SKM-1 (cell line): Measurements from ENCODE around the gene GGCT.
"Not testable (repeated sequence)": the region's sequence is repeated elsewhere in the genome, so short reads cannot be mapped to it uniquely, and the experiment has no call there.

Experiments used
- DNase-seq: peaks from one replicate; lab custom pipeline; 2025; ENCODE audit not compliant: unreplicated experiment; lab: John Stamatoyannopoulos, UW

Gene GGCT

DNA sequence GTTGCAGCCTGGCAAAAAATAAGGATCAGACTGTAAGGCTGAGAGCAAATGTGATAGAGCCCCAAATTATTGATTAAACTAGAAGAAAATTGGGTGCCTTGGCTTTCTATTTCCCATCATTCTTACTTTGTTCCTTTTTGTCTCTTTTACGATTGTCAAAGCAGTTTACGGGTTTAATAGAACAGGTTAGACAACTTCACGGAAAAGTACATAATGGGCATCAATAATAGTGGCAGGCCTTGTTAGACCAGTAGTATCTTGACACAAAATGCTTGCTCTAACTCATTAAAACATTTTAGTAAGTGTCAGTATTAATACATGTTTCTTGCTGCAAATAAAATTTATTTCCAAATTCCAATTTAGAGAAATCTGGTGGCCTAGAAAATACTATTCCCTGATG, 14.5 kb upstream of the GGCT start:
- no peak for DNase-seq

DNA sequence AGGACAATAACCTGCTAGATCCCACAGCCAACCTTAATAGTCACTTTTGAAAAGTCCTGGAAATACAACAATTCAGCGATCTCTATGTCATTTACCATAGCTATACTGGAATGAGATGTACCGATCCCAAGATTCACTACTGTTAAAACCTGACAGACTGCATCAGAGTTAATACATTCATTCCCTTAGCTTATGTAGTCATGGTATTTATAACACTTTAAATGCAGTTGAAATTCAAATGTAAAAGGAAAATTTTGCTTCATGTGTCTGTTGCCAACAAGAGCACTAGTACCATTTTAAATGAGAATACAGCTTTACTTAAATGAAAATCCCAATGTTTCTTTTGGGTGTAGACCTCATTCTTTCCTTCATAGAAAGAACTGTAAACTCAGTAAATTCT, 11.1 kb upstream of the GGCT start:
- DNase-seq = no peak

DNA sequence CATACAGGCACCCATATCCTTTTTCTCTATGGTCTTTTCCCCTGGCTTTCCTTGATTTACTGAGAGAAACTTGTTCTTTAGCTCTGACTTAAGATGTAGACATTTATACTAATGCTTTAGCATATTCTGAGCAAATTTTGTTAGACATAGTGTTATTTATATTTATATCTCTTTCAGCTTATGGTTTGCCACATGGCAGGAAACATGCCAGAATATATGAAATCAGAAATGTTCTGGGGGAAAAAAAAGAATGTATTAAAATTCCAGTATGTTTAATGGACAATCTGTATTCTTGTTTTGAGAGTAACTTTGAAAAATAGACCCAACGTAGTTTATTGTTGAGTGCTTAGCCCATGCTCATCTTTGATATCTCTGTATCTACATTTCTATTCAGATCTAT, 10.1 kb upstream of the GGCT start:
- DNase-seq = no peak

DNA sequence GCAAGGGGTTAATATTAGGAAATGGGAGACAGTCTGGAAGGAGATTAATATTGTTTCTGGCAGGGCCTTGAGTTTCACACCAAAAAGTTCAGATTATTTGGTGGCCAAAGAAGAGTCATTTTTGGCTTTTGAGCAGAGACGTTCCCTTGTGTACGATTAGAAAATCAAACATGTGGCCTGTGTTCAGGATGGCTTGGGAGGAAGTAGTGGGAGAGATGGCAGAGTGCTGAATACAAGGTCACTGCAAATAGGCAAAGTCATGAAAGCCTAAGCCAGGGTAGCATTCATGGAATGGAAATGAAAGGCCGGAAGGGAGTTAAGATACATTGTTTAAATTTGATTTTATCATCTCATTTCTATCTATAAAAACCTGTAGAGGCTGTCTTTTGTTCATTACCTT, 9.5 kb upstream of the GGCT start:
- no peak for DNase-seq

- no peak for DNase-seq
Measured at GRCh38 chr7:30513762-30514161, 9.1 kb upstream of the GGCT start.

DNA sequence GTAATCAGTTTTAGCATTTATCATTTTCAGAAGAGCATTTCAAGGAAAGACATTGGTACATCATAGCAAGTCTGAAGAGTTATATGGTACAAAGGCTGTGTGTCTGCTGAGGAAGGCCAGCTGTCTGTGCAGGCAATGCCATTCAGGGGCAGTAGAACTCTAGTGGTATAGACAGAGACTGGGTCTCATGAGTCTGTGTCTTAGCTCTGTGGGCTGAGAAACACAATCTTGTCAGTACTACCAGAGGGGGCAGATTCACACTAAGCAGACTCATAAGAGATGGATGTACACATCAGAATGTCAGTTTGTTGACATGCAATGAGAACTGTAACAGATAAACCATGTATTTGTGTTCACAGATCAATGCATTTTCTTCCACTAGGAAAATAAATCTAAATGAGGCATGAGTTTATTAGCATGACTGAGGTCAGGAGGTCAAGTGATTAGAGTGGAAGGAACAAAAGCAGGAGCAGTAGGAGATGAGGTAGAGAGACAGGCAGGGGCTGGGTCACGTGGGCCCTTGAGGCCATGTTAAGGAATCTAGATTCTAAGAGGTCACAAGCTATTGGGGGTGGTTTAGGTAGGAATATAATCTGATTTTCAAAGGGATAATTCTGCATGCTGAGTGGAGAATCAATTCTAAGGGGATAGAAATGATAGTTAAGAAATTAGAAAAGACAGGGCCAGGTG, 7.5 kb upstream of the GGCT start:
- no peak for DNase-seq

DNA sequence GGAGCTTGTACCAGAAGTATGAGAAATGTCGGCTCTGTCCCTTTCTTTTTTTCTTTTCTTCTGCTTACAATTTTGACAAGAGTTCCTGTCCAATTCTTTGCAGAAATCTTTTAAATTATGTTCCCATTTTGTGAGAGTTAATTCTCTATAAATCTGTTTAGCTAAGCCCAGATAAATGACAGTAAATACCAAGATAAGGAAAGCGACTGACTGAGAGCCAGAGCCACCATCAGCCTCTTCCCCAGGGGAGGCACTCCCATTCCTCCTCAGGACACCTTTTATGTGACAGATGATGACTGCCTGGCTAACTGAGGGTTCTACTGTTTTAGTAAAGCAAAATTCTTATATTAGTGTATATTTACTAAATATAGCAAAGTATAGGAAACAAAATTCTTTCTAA, 6.9 kb upstream of the GGCT start:
- DNase-seq = no peak

DNA sequence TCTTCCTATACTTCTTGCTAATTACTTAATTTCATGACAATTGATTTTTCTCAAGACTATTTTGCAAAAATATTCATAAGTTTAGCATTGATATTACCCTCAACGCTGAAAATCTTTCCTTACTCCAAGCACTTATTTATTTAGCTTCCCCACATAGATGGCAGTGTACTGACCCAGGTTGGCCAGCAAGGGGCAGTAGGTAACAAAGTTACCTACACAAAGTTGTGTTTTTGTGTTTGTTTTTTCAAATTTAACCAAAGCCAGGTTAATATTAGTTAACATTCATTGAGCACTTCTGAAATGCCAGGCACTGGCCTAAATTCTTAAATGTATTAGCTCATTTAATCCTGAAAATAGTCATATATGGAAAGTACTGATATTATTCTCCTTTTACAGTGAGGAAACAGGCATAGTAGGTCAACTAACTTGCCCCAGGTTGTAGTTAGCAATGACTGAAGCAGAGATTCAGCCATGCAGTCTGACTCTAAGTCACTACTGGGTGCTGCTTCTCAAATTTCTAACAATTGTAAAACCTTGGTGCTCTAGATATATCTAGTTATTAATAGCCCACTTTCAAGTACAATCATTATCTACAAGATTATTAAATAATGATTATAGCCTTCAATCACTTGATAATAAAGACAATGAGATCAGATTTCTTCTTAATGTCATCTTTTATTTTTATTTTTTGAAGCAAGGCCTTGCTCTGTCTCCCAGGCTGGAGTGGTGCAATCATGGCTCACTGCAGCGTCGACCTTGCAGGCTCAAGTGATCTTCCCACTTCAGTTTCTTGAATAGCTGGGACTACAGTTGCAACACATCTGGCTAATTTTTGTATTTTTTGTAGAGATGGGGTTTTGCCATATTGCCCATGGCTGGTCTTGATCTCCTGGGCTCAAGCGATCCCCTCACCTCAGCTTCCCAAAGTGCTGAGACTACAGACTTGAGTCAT, 5.8 kb upstream of the GGCT start:
- DNase-seq = peak; percentile 39

GRCh38 chr7:30509171-30509857, 4.7 kb upstream of the GGCT start:
- not testable (repeated sequence) for DNase-seq

DNA sequence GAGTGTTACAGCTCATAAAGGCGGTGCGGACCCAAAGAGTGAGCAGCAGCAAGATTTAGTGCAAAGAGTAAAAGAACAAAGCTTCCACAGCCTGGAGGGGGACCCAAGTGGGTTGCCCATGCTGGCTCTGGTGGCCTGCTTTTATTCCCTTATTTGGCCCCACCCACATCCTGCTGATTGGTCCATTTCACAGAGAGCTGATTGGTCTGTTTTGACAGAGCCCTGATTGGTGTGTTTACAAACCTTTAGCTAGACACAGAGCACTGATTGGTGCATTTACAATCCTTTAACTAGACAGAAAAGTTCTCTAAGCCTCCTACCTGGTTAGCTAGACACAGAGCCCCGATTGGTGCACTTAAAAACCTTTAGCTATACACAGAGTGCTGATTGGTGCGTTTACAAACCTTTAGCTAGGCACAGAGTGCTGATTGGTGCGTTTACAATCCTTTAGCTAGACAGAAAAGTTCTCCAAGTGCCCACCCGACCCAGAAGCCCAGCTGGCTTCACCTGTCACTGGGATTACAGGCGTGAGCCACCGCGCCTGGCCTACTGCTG, 2.8 kb upstream of the GGCT start:
- not testable (repeated sequence) for DNase-seq

GRCh38 chr7:30505174-30505697, 607 bp upstream of the GGCT start:
- no peak for DNase-seq

GRCh38 chr7:30503274-30504212, 1.1 kb downstream of the GGCT start:
- no peak for DNase-seq

- peak; percentile 37 for DNase-seq
Measured at GRCh38 chr7:30502470-30503251, 2.0 kb downstream of the GGCT start.

DNA sequence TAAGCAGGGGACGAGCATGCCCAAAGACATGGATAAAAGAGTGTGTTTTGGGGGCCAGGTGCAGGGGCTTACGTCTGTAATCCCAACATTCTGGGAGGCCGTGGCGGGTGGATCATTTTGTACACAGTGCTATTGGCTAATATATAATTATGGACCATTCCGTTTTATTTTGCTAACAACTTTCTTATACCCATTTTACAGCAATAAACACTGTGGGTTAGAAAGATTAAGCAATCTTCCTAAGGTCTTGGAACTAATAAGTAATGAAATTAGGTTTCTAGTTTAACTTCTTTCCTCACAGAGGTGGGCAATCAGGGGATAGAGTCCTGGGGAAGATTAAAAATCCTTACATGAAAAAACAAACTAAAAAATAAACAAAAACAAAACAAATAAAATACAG, 3.4 kb downstream of the GGCT start:
- no peak for DNase-seq

- no peak for DNase-seq
Measured at GRCh38 chr7:30493228-30493627, 11.4 kb downstream of the GGCT start.

- DNase-seq = no peak
Measured at GRCh38 chr7:30491417-30491816, 13.2 kb downstream of the GGCT start.

DNA sequence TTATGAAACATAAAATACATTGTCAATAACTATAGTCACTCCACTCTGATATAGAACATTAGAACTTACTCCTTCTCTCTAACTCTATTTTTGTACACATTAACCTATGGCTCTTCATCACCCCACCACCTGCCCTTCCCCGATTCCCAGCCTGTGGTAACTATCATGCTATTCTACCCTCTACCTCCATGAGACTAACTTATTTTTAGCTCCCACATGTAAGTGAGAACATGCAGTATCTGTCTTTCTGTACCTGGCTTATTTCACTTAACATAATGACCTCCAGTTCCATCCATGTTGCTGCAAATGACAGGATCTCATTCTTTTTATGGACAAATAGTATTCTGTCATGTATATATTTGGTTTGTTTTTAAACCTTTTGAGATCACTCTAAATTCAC, 17.3 kb downstream of the GGCT start:
- DNase-seq = no peak

DNA sequence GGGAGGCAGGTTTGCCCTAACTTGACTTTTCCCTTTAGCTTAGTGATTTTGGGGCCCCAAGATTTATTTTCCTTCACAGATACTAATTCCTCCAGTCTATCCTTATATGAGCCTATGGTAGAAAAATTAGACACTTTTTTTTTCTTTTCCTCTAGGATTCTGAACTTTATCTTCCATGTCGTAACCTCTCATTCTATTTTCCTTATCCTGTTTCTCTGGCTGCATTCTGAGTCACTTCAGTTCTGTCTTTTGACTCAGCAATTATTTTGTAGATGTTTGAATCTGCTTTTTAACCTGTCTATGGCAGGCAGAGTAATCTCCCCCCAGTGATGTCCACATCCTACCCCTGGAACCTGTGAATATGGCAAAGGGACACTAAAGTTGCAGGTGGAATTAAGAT, 19.0 kb downstream of the GGCT start:
- DNase-seq = no peak

GRCh38 chr7:30481416-30481815, 23.2 kb downstream of the GGCT start:
- DNase-seq = not testable (repeated sequence)
